GM19452 (cell line): ENCODE measurements around the gene SIK3.

Experiments used
- ATAC-seq: cut with Tn5 transposase; IDR thresholded peaks from one replicate; pipeline ENCODE4 v1.9.1; 2021; ENCODE audit not compliant: unreplicated experiment

SIK3 gene

DNA sequence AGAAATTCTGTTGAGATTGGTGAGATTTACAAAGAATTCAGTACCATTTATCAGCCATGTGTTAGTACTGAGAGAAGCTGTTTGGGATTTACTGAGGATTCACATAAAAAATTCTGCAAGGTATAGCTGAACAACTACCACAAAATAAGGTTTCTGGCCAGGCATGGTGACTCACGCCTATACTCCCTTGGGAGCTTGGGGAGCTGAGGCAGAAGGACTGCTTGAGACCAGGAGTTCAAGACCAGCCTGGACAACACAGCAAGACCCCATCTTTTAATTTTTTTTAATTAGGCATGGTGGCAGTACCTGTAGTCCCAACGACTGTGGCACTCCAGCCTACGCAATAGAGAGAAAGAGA is 86.7 kb downstream of the SIK3 start:
- ATAC-seq, result no peak

DNA sequence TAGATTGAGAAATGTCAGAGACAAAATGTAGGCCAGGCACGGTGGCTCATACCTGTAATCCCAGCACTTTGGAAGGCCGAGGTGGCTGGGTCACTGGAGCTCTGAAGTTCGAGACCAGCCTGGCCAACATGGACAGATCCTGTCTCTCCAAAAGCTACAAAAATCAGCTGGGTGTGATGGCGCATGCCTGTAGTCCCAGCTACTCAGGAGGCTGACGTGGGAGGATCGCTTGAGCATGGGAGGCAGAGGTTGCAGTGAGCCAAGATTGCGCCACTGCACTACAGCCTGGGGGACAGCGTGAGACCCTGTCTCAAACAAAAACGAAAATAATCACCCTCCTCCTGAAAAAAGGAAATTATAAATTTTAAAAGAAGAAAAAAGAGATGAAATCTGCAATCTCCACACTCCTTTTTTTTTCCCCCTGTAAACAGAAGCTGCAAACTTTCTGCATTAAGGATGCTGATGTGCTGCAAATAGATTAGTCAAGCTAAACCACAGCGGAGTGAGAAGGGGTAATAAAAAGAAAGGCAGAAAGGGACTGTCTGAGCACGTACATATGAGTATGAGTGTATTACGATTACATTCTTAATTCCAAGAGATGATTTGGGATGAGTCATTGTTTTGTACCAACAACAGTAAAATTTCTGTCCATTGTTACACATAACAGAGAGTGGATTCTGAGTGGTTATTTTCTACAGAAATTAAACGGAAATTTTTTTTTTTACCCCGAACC is 87.3 kb downstream of the SIK3 start:
- no peak for ATAC-seq

GRCh38 chr11:117009905-117010605 is 88.2 kb downstream of the SIK3 start:
- ATAC-seq, result no peak

DNA sequence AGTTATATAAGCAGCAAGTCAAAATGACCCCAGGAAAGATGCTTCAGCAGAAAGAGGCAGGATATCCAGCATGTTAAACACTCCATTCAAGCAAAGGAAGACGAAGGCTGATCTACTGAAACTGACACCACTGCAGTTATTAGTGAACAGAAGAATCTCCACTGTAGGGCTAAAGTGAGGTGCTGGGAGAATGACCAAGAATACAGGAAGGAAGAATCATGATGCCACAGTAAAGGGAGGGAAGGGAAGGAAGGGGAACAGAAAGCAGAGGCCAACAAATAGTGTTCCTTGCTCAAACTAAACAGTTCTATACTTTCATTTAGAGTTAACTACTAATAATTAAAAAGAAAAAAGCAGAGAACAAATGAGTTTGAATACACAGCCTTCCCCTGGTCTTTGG is 92.5 kb downstream of the SIK3 start:
- no peak for ATAC-seq

DNA sequence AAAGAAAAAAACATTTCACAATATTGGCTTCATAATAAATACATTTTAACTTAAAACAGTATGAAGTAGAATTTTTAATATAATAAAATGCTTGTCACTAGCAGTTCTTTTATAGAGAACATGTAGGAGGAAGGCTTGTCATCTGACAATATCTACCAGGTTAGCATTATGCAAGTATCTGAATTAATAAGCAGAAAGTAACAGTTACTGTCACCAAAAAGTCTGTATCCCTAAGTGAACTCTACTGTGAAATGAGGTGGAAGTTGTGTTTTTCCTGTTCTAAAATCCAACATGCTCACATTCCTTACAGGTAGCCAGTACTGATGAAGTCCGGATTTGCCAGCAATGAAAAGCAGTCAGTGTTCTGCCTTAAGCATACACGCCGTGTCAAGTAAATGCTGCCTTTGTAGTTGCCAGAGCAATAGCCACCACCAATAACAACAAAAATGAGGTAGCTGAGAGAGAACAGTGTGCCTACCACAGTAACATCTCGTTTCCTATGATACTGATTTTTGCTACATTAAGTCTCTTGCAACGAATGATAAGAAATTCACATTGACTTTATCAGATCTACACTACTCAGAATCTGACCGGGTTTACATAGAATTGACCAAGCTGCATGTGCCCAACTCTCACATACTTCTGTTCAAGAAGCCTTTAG is 95.5 kb downstream of the SIK3 start:
- ATAC-seq, result no peak

DNA sequence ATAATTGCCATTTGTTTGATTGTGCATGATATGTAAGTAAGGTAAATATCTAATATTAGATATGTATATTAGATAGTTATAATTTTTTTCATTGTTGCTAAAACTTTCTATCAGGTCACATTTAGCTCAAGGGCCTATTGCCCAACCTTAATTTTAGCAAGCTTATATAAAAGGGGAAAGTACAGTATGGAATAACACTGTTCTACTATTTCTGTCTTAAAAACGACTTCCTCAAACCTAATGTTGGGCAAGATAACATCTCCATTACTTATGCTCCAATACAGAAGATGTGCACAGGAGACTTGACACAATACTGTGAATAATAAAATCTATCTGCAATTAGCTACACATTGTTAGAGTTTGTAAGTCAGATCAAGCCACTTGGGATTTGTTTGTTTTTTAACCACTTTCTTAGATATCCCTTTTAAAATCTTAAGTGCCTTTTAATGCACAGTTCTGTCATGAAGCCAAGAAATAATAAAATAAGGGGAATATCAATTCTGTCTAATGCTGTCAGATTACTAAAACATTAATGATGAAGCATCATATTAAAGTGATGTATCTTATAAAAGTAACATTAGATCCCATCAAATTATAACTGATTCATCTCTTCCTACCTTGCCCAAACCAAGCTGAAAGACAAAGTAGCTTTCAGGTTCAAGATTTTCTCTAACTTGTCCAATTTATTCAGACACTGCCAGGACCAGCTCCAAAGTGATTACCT is 98.1 kb downstream of the SIK3 start:
- no peak for ATAC-seq

DNA sequence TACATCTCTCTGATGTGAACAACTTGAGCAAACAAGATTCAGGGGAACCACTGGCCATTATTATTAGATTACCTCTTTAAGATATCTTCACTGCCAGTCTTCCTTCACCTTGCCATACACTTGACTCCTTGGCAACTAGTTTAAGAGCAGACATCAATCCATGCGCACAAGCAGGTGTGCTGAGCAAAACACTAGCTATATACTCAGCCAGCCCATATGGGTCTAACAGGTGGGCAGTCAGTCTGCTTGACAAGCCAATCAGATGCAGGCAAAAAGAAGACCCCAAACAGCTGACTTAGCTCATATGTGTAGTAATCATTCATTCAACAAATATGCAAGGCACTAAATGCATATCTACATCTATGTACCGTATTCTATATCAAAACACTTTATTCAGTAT is 101.2 kb downstream of the SIK3 start:
- ATAC-seq, result no peak

- no peak for ATAC-seq
These were observed 104.0 kb downstream of the SIK3 start for GRCh38 chr11:116994195-116994594.

DNA sequence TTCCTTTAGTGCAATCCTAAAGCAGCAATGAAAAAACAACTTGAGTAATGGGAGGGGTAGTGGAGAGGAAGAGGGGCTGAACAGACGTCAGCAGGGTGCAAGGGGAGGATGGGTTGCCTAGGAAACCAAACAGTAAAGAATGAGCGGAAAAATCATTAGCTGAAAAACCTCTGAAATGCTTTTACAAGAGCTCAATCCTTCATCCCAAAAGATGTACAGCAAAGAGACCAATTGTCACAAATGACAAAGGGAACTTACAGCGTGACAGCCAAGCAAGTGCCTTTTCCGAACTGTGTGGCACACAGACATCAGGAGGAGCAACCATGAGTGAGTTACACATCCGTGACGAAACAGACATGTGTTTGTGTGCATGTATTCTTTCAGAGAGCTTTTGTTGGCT is 104.6 kb downstream of the SIK3 start:
- no peak for ATAC-seq

DNA sequence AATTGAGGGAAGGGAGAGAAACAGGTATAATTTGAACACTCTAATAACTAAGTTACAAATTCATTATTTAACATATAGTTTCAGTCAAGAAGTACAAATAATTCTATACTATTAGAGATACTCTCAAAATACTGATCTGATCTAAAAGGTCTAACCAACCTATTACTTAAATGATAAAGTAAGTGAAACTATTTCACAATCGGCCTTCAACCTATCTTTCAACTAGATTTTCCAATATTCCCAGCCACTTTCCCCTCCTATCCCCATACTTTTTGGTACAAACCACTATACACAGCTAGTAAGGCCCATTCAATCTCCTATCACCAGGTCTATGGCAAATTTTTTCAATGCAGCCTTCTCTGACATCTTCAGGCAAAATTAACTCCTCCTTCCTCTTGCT is 106.7 kb downstream of the SIK3 start:
- ATAC-seq, result no peak

- no peak for ATAC-seq
These were observed 107.4 kb downstream of the SIK3 start for GRCh38 chr11:116990811-116991210.

GRCh38 chr11:116990061-116990473 is 108.2 kb downstream of the SIK3 start:
- ATAC-seq, result no peak

- ATAC-seq, result no peak
These were observed 109.0 kb downstream of the SIK3 start for GRCh38 chr11:116989184-116989583.

DNA sequence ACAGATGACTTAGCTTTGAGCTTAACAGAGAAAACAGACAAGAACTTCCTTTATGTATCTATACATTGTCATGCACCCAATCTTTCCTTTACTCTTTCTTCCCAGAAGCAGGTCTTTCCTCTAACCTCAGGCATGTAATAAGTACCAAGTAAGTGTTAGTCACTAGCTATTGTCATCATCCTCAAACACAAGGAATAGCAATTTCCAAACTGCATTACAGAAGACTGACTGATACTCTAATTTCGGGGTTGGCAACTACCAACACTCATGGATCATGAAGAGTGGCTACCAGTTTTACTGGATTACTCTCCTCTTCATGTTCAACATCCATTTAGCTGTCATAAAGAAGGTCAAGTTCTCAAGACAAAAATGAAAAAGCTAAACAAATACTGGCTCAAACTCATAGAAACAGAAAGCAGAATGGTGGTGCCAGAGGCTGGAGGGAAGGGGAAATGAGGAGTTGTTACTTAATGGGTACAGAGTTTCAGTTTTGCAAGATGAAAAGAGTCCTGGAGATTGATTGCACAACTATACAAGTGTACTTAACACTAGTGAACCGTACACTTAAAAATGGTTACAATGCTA is 111.6 kb downstream of the SIK3 start:
- peak; percentile 86 for ATAC-seq

DNA sequence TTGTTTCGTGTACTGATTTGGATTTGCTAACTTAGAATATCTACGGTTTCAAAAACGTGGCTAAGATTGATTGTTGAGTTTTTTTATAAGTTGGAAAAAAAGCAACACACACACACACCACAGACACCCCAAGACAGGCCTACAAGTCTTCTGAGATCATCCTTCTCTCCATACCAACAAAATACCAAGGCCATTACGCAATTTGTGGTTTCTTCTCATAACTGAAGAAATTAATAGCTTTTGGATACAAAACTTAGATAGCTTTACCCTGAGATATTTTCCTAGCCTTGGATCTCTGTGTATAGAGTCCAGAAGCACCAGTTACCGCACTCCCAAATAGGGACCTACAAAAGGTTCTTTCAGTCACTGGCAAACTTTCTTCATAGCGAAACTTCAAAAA is 113.6 kb downstream of the SIK3 start:
- ATAC-seq, result no peak

- ATAC-seq, result no peak
These were observed 114.0 kb downstream of the SIK3 start for GRCh38 chr11:116984186-116984585.

DNA sequence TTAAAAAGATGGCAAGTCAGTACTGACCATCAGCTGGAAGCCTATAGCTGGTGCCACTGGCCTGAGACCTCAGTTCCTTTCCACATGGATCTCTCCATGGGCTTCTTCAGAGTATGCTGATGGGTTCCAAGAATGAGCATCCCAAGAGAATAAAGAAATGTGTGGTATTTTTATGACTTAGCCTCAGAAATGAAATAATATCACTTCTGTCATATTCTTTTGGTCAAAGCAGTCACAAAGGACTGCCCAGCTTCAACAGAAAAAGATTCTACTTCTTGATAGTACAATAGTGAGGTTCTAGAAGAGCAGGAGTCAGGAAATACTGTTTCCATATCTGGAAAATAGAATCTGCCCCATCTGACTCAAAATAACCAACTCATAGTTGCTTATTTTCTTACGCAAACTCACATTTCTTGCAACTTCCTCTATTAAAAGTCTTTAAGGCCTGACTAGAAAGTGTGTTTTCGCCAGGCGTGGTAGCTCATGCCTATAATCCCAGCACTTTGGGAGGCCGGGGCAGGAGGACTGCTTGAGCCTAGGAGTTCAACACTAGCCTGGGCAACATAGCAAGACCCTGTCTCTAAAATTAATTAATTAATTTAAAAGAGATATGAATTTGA is 116.9 kb downstream of the SIK3 start:
- ATAC-seq, result no peak

DNA sequence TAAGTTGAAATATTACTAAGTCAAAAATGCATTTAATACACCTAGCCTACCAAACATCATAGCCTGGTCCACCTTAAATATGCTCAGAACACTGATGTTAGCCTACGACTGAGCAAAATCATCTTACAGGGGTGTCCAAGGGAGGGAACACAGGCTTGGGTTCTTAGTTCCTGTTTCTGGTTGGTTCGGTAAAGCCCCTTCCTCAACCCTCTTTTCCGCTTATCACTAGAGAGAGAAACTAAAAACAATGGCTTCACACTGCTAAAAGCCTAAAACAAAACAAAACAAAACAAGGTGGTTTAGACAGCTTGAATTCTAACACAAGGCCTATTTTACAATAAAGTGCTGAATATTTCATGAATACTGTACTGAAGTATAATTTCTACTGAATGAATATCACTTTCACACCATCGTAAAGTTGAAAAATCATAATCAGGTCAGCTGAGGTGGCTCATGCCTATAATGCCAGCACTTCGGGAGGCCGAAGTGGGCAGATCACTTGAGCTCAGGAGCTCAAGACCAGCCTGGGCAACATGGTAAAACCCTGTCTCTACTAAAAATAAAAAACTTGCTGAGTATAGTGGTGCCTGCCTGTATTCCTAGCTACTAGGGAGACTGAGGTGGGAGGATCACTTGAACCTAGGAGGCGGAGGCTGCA is 118.0 kb downstream of the SIK3 start:
- ATAC-seq, result peak; percentile 91

DNA sequence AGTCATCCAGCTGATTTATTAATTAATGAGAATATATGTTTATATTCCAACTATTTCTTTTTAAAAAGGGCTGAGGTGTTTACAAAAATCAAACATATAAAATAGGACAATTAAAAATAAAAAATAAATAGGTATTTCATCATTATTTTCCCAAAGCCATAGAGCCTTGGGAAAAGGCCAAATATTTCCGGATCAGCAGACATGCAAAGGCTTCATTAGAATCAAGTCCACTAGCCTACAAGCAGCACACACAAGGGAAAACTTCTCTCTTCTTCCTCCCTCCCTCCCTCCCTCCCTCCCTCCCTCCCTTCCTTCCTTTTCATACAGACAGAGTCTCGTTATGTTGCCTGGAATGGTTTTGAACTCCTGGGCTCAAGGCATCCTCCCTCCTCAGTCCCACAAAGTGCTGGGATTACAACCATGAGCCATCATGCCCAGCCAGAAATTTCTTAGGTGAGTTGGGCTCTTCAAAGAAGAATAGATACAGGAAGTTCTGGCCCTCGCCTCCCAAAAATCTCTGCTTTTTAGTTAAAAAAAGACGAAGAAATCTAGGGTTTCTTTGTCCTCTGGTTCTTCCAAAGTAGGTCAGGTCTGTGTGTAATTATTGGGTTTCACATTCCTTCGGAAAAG is 121.2 kb downstream of the SIK3 start:
- ATAC-seq, result no peak

- ATAC-seq, result no peak
These were observed 122.6 kb downstream of the SIK3 start for GRCh38 chr11:116975661-116976060.
